WERI-Rb-1 (cell line): Measurements from ENCODE around the gene CLEC1B.
"Not testable (repeated sequence)": the region's sequence is repeated elsewhere in the genome, so short reads cannot be mapped to it uniquely, and the experiment has no call there.

Experiments used
- DNase-seq: peaks from one replicate; pipeline ENCODE4 v3.0.0-alpha.2; 2020
- H3K27ac ChIP-seq: fragments of 250-450 bp; sonication (Bioruptor Pico); 2 replicates; pipeline ENCODE4 v1.5.1; 2020; ENCODE audit warnings: mild to moderate bottlenecking, moderate library complexity
- H3K27me3 ChIP-seq: fragments of 250-450 bp; sonication (Bioruptor Pico); 2 replicates; pipeline ENCODE4 v1.5.1; 2021; ENCODE audit warnings: mild to moderate bottlenecking, low read depth, moderate library complexity; ENCODE audit not compliant: insufficient read depth, severe bottlenecking
- H3K36me3 ChIP-seq: fragments of 250-450 bp; sonication (Bioruptor Pico); 2 replicates; pipeline ENCODE4 v1.5.1; 2020; ENCODE audit warnings: mild to moderate bottlenecking, moderate library complexity
- H3K4me3 ChIP-seq: 2 replicates; pipeline ENCODE4 v1.5.1; 2011; ENCODE audit warnings: low read depth, mild to moderate bottlenecking, control low read depth, low read length
- H3K9me3 ChIP-seq: fragments of 250-450 bp; sonication (Bioruptor Pico); 2 replicates; pipeline ENCODE4 v1.5.1; 2021; ENCODE audit warnings: mild to moderate bottlenecking, moderate library complexity; ENCODE audit not compliant: severe bottlenecking
- TF ChIP-seq, protein P1 (sequence below): IDR thresholded peaks from 2 replicates; pipeline ENCODE4 v1.5.1; 2011; ENCODE audit warnings: low read depth, mild to moderate bottlenecking, control low read depth, inconsistent platforms, low read length

CLEC1B gene

DNA sequence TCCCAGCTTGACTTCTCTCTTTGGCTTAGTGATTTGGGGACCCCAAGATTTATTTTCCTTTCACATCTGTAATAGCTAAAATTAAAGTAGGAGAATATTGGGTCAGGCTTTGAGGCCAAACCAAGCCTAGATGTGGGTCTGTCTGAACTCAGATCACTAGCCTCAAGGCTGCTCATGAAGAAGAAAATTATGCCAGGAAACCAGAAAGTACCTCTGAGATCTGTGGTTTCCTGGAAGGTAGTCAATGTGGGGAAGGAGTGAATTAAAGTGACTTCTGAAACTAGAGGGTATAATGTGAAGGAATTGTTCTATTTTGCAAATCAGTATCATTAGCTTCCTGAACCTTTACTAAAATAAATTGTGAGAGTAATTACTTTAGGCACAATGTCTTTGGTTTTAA, 41.1 kb downstream of the CLEC1B start:
- H3K36me3 ChIP-seq, result no peaks in the 10 kb centered on the region
- TF ChIP-seq, protein P1, sequence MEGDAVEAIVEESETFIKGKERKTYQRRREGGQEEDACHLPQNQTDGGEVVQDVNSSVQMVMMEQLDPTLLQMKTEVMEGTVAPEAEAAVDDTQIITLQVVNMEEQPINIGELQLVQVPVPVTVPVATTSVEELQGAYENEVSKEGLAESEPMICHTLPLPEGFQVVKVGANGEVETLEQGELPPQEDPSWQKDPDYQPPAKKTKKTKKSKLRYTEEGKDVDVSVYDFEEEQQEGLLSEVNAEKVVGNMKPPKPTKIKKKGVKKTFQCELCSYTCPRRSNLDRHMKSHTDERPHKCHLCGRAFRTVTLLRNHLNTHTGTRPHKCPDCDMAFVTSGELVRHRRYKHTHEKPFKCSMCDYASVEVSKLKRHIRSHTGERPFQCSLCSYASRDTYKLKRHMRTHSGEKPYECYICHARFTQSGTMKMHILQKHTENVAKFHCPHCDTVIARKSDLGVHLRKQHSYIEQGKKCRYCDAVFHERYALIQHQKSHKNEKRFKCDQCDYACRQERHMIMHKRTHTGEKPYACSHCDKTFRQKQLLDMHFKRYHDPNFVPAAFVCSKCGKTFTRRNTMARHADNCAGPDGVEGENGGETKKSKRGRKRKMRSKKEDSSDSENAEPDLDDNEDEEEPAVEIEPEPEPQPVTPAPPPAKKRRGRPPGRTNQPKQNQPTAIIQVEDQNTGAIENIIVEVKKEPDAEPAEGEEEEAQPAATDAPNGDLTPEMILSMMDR, result no peak
- DNase-seq, result no peak
- no peak overlapping the region for H3K4me3 ChIP-seq
- no peak overlapping the region for H3K27ac ChIP-seq
- no peaks in the 10 kb centered on the region for H3K27me3 ChIP-seq
- H3K9me3 ChIP-seq, result no peaks in the 10 kb centered on the region

DNA sequence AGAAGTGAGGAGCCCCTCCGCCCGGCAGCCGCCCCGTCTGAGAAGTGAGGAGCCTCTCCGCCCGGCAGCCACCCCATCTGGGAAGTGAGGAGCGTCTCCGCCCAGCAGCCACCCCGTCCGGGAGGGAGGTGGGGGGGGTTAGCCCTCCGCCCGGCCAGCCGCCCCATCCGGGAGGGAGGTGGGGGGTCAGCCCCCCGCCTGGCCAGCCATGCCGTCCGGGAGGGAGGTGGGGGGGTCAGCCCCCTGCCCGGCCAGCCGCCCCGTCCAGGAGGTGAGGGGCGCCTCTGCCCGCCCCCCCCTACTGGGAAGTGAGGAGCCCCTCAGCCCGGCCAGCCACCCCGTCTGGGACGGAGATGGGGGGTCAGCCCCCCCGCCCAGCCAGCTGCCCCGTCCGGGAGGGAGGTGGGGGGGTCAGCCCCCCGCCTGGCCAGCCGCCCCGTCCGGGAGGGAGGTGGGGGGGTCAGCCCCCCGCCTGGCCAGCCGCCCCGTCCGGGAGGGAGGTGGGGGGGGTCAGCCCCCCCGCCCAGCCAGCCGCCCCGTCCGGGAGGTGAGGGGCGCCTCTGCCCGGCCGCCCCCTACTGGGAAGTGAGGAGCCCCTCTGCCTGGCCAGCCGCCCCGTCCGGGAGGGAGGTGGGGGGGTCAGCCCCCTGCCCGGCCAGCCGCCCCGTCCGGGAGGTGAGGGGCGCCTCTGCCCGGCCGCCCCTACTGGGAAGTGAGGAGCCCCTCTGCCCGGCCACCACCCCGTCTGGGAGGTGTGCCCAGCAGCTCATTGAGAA, 45.8 kb downstream of the CLEC1B start:
- not testable (repeated sequence) for H3K4me3 ChIP-seq, H3K27ac ChIP-seq, H3K9me3 ChIP-seq, H3K36me3 ChIP-seq, H3K27me3 ChIP-seq, DNase-seq

DNA sequence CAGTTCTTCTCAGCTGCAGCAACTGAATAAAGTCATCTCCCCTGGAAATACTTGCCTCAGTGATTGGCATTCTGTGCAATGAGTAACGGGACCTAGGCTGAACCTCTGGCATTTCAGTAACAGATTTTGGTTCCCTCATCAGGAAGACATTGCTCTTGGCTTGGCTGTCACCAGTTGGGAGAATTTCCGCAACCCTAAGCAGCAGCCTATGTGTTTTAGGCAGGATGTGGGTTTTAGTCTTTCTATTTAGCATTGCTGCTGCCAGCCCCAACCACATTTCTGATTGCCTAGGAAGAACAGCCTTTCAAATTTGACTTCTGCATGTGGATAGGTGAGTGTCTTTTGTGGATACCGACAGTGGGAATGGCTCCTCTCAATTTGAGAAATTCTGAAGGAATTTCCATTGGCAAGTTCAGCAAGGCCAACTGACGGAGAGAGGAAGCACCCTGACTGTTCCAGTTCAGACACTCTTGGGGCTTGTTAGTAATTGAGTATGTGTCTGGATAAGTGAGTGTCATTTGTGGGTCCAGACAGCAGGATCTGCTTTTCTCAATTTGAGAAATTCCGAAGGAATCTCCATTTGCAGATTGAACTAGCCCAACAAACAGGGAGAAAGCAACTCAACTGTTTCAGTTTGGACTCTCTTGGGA, 47.8 kb downstream of the CLEC1B start:
- TF ChIP-seq, protein P1, result no peak
- Histone ChIP-seq H3K4me3 (no peak overlapping the region), H3K36me3 (no peaks in the 10 kb centered on the region), H3K9me3 (no peaks in the 10 kb centered on the region), H3K27me3 (no peaks in the 10 kb centered on the region), H3K27ac (no peak overlapping the region)
- no peak for DNase-seq

DNA sequence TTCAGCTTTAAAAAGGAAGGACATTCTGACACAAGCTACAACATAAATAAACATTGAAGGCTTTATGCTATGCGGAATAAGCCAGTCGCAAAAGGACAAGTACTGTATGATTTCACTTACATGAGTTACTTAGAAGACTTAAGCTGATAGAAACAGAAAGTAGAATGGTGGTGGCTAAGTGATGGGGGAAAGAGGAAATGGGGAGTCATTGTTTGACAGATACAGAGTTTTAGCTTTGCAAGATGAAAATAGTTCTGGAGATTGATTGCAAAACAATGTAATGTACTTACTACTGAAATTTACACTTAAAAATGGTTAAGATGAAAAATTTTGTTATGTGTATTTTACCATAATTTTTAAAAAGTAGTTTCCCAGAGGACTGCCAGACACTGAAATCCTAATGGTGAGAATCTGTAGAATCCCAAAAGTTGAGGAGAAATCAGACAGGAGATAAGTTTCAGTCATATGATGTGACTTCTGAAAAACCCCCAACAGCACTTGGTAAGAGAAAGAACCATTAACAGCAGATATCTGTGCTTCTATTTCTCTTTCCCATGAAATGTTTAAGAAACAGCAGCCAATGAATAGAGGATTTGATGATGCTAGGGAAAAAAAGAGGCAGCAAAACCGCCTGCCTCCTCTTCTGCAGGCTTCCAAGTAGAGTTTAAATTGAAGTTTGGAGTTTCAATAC, 50.2 kb downstream of the CLEC1B start:
- TF ChIP-seq, protein P1, result no peak
- Histone ChIP-seq H3K9me3 (no peaks in the 10 kb centered on the region), H3K27ac (no peak overlapping the region), H3K4me3 (no peak overlapping the region), H3K36me3 (no peaks in the 10 kb centered on the region), H3K27me3 (no peaks in the 10 kb centered on the region)
- DNase-seq, result no peak

DNA sequence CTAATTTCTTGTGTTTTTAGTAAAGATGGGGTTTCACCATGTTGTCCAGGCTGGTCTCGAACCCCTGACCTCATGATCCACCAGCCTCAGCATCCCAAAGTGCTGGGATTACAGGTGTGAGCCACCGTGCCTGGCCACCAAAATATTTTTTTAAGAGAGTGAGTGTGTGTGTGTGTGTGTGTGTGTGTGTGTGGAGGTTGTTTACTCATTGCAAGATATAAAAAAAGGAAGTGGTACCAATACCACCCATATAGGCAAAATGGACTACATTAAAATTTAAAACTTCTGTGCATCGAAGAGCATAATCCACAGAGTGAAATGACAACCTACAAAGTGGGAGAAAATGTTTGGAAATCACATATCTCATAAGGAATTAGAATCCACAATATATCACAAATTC, 51.2 kb downstream of the CLEC1B start:
- Histone ChIP-seq H3K27me3 (no peaks in the 10 kb centered on the region), H3K36me3 (no peaks in the 10 kb centered on the region), H3K9me3 (no peaks in the 10 kb centered on the region), H3K4me3 (no peak overlapping the region), H3K27ac (no peak overlapping the region)
- TF ChIP-seq, protein P1, result no peak
- no peak for DNase-seq

DNA sequence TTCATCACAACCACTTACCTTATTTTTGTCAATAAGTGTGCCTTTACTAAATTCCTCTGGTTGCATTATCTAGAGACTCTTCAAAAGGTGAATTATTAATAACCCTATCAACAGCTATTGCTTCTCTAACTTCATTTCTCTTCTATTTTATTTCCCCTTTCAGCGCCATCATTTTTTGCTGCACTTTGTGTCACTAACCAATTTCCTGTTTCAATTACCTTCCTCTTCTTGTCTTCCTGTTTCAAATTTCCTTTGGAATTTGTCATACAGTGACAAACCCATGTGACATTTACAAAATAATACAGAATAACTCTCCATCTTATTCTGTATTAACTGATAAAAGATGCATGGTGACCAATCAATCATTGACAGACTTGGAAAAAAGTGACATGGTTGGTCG, 54.5 kb downstream of the CLEC1B start:
- H3K36me3 ChIP-seq, result no peaks in the 10 kb centered on the region
- TF ChIP-seq, protein P1, result no peak
- H3K27ac ChIP-seq, result no peak overlapping the region
- no peaks in the 10 kb centered on the region for H3K27me3 ChIP-seq
- H3K9me3 ChIP-seq, result no peaks in the 10 kb centered on the region
- DNase-seq, result no peak
- H3K4me3 ChIP-seq, result no peak overlapping the region
